Endothelial cell of umbilical vein (primary cell): ENCODE measurements around the gene RNASEH1. TPM values are rescaled to one million over a fixed set of nuclear protein-coding genes. Genes with fewer than 3 reads are reported as not detected.

ENCODE experiments used
- BruUV-seq: library from RNA; stranded (reverse); fragments of 400-500 nt; replicated peaks from 2 replicates; lab custom pipeline; 2021; lab: Mats Ljungman, UMichigan
- CTCF ChIA-PET: fragments of 300-600, 350-600 bp; sonication (Branson Sonifier 250); formaldehyde crosslinking; loops from one replicate; lab custom pipeline; 2021; ENCODE audit warnings: antibody characterized with exemption, inconsistent platforms; lab: Charles Lee
- POLR2A ChIA-PET: fragments of 300-600, 350-600 bp; sonication (Branson Sonifier 250); formaldehyde crosslinking; loops from one replicate; lab custom pipeline; 2021; ENCODE audit warnings: antibody characterized with exemption, inconsistent platforms; lab: Charles Lee
- DNase-seq: peaks from one replicate; pipeline ENCODE4 v3.0.0-alpha.2; 2011; ENCODE audit warnings: low read depth, low spot score
- FAIRE-seq: peaks from 2 replicates; lab custom pipeline; 2011; peaks lifted over from hg19 to GRCh38; lab: Jason Lieb, UNC
- H2AFZ ChIP-seq: 2 replicates; pipeline ENCODE4 v1.6.0; 2012; ENCODE audit warnings: low read depth, low read length, control low read depth, inconsistent platforms
- H3K27ac ChIP-seq: 2 replicates; pipeline ENCODE4 v1.5.1; 2011; ENCODE audit warnings: low read depth, mild to moderate bottlenecking, control low read depth, low read length, moderate library complexity; ENCODE audit not compliant: insufficient read depth
- H3K27me3 ChIP-seq, 2 experiments: 2 replicates each; pipeline versions ENCODE4 v1.6.0 to v1.6.1; 2011; ENCODE audit warnings: low read length in 2 of 2, mixed read lengths in 1 of 2; ENCODE audit not compliant: control insufficient read depth in 2 of 2, insufficient read depth in 2 of 2
- H3K36me3 ChIP-seq, 2 experiments: 2 replicates in 1 of 2; 3 replicates in 1 of 2; pipeline ENCODE4 v1.5.1; 2011; ENCODE audit warnings: low read length in 2 of 2, mild to moderate bottlenecking in 1 of 2, moderate library complexity in 1 of 2; ENCODE audit not compliant: control insufficient read depth in 2 of 2, insufficient read depth in 2 of 2; ENCODE audit errors: extremely low read depth in 1 of 2
- H3K4me1 ChIP-seq: 3 replicates; pipeline ENCODE4 v1.5.1; 2011; ENCODE audit warnings: mild to moderate bottlenecking, low read length; ENCODE audit not compliant: control insufficient read depth, insufficient read depth; ENCODE audit errors: extremely low read depth
- H3K4me2 ChIP-seq: 2 replicates; pipeline ENCODE4 v1.6.1; 2011; ENCODE audit warnings: low read length, control low read depth, mixed read lengths; ENCODE audit not compliant: insufficient read depth
- H3K4me3 ChIP-seq, 3 experiments: fragments of 200-600 bp in 1 of 3; sonication (generic), shearing (Covaris generic) in 1 of 3; replicated peaks in 1 of 3; 2 replicates each; pipeline ENCODE4 v1.5.1; 2011 to 2016; ENCODE audit warnings: control low read depth in 3 of 3, low read length in 3 of 3, mild to moderate bottlenecking in 2 of 3, inconsistent platforms in 1 of 3, low read depth in 1 of 3, moderate library complexity in 1 of 3; ENCODE audit not compliant: insufficient read depth in 1 of 3
- H3K79me2 ChIP-seq: 2 replicates; pipeline ENCODE4 v1.6.0; 2012; ENCODE audit warnings: low read length, inconsistent platforms; ENCODE audit not compliant: control insufficient read depth, insufficient read depth
- H3K9ac ChIP-seq: replicated peaks from 2 replicates; pipeline ENCODE3; 2011; ENCODE audit warnings: low read length, control low read depth; ENCODE audit not compliant: insufficient read depth; ENCODE audit errors: extremely low read depth
- H3K9me1 ChIP-seq: replicated peaks from 3 replicates; pipeline ENCODE4 v1.6.0; 2011; ENCODE audit warnings: mild to moderate bottlenecking, low read length; ENCODE audit not compliant: control insufficient read depth, insufficient read depth; ENCODE audit errors: extremely low read depth
- H3K9me3 ChIP-seq: replicated peaks from 2 replicates; pipeline ENCODE4 v1.5.1; 2012; ENCODE audit warnings: low read length, inconsistent platforms; ENCODE audit not compliant: control insufficient read depth, insufficient read depth
- H4K20me1 ChIP-seq: replicated peaks from 2 replicates; pipeline ENCODE3; 2011; ENCODE audit warnings: mild to moderate bottlenecking, low read length; ENCODE audit not compliant: control insufficient read depth, insufficient read depth; ENCODE audit errors: extremely low read depth
- CTCF ChIP-seq, 2 donors: IDR thresholded peaks; 1 replicate in 1 of 2; 2 replicates in 1 of 2; pipeline ENCODE4 v1.5.1; 2011; ENCODE audit warnings: low read length in 2 of 2, mild to moderate bottlenecking in 2 of 2, moderate library complexity in 2 of 2, control low read depth in 1 of 2, inconsistent platforms in 1 of 2, low read depth in 1 of 2; ENCODE audit not compliant: insufficient read depth in 1 of 2; ENCODE audit errors: extremely low read depth in 1 of 2
- POLR2A ChIP-seq: IDR thresholded peaks from 2 replicates; pipeline ENCODE4 v1.6.1; 2012; ENCODE audit warnings: low read depth, mild to moderate bottlenecking, control low read depth, low read length
- POLR2AphosphoS5 ChIP-seq: IDR thresholded peaks from 2 replicates; pipeline ENCODE4 v1.6.1; 2012; ENCODE audit warnings: low read depth, mild to moderate bottlenecking, control low read depth, low read length, moderate library complexity; ENCODE audit not compliant: insufficient read depth
- dilution Hi-C: fragments of 300-500 bp; cut with MboI; formaldehyde crosslinking; loops from one replicate; pipeline ENCODE4 v1.15.0; 2019; ENCODE audit warnings: low sequenced_read_pairs; ENCODE audit not compliant: extremely low pct_ligation_motif_present
- intact Hi-C: fragments of 100-400 bp; cut with micrococcal nuclease; formaldehyde crosslinking; loops from one replicate; pipeline ENCODE4 v1.10.0; 2022
- polyA plus RNA-seq, 4 experiments: library from polyadenylated mRNA; depleted of rRNA in 3 of 4; stranded (reverse) in 3 of 4; unstranded in 1 of 4; fragments of >200 nt; gene quantifications; 2 replicates each; pipeline versions ENCODE4 v1.2.1 to v1.2.3, GENCODE V29; 2011 to 2012; ENCODE audit warnings: missing spikeins in 1 of 4
- total RNA-seq: library from RNA; stranded (reverse); gene quantifications from 2 replicates; pipeline ENCODE4 v1.2.3, GENCODE V29; 2021

RNASEH1 gene
- total and polyA plus RNA-seq, 2 donors (not counting 3 experiments of a cell fraction or from before 2014, with no cell fraction given) = 12.8 to 30.8 TPM

DNA sequence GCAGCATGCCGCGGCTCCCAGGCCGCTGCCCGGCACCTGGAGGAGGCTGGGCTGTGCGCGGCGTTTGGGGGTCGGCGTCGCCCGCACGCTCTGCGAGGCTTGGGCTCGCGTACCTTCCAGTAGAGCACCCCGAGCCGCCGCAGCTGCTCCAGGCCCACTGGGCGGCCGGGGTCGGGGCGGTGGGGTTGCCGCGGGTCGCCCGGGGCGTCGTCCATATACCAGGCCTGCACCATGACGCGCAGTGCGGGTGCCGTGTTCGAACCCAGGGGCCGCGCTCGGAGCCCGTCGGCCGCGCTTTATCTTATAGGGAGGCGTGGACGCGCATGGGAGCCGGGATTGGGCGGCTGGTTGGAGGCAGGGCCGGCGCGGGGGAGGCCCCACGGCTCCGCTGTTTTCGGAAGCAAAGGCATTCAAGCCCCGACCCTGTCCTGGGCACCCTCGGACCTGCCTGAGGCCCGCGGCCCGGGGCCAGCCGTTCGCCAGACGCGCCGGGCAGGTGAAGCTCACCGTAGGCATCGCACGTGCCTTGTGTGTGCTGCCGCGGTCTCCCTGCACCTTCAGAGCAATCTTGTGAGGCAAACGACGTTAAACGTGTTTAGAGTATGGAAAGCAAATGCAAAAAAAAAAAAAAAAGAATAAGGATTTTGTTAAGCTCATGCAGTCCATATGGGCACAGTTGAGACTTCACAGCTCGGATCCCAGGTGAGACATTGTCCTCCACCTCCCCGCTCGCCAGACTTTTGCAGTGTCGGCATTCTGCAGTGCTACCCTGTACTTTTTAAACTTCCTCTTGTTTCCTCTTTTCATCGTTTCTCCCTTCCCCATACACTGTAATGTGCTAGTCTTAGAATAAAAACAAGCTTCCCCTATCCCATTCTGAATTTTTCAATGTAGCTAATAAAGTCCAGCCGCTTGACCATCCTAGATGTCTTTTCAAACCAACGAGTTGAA lies 38.6 kb downstream of the RNASEH1 start, which contains the start of gene ADI1:
TSS of gene ADI1 (minus strand) at position 277 of the 951 bp plus-strand sequence. CDS start at position 233, 44 bp downstream.
- H3K9ac ChIP-seq = peak within 1 kb of the TSS; percentile 80
- H3K4me2 ChIP-seq = peak within 1 kb of the TSS; percentile 88
- H3K27me3 ChIP-seq = no peaks in the 10 kb centered on the region
- H3K9me1 ChIP-seq = no peaks in the 10 kb centered on the region
- H2AFZ ChIP-seq = peak within 1 kb of the TSS; percentile 90
- peaks cover 0 to 2% of the 10 kb centered on the region in 2 experiments for H3K36me3 ChIP-seq
- FAIRE-seq (peak; percentile 55), DNase-seq (peak; percentile 86)
- ChIA-PET POLR2A (interaction anchor here (0.6 to 1.3 kb wide), 4 partner anchors 14 to 56 kb away, joined by 3 to 8 read pairs (median 3); no protein-coding TSS in a partner anchor), CTCF (interaction anchor here (1.1 to 2.4 kb wide), 3 partner anchors 17 to 38 kb away, joined by 3 to 12 read pairs (median 5); partner anchors contain the start of gene RNASEH1)
- TSS peak; percentile 50 for BruUV-seq
- H3K27ac ChIP-seq = peak within 1 kb of the TSS; percentile 60
- H4K20me1 ChIP-seq = no peaks in the 10 kb centered on the region
- peak within 1 kb of the TSS; percentile 66 to 89 (median 89) for H3K4me3 ChIP-seq
- intact Hi-C loops = loop anchor here (1.0 to 2.0 kb wide), 4 partner anchors 17 to 141 kb away; partner anchors contain the start of genes RNASEH1, RPS7 and TRAPPC12
- H3K9me3 ChIP-seq = no peaks in the 10 kb centered on the region
- peaks cover 30% of the 10 kb centered on the region for H3K4me1 ChIP-seq
- dilution Hi-C loops = no loop called here
- peak; percentile 79 for TF ChIP-seq POLR2A
- TF ChIP-seq CTCF (IDR thresholded peaks at IDR 0.05; ENCODE audit: extremely low read depth in 1 of 2, insufficient read depth in 1 of 2, low read depth in 1 of 2, low read length in 2 of 2) = no peak
- TF ChIP-seq POLR2AphosphoS5 = peak; percentile 88
- peaks cover 7% of the 10 kb centered on the region for H3K79me2 ChIP-seq
